H1 (cell line): ENCODE results near the gene ADO. TPM values are rescaled to one million over a fixed set of nuclear protein-coding genes. Genes with fewer than 3 reads are reported as not detected.

ENCODE experiments used
- EP300 ChIP-seq, 2 experiments: IDR thresholded peaks; 1 replicate in 1 of 2; 2 replicates in 1 of 2; pipeline ENCODE4 v1.6.1; 2011 to 2012; ENCODE audit warnings: low read depth in 2 of 2, low read length in 2 of 2, mild to moderate bottlenecking in 2 of 2, borderline replicate concordance in 1 of 2, inconsistent platforms in 1 of 2, moderate library complexity in 1 of 2
- RAD21 ChIP-seq, 2 experiments: IDR thresholded peaks in 1 of 2; conservative IDR thresholded peaks in 1 of 2; 2 replicates each; pipeline ENCODE4 v1.6.1; 2011; ENCODE audit warnings: low read depth in 2 of 2, low read length in 2 of 2, improper control_type of control experiment in 1 of 2, inconsistent platforms in 1 of 2, mild to moderate bottlenecking in 1 of 2, moderate library complexity in 1 of 2
- SIX5 ChIP-seq: IDR thresholded peaks from 2 replicates; pipeline ENCODE4 v1.6.1; 2011; ENCODE audit warnings: mild to moderate bottlenecking, low read depth, low read length
- TAF1 ChIP-seq: IDR thresholded peaks from 2 replicates; pipeline ENCODE4 v1.6.1; 2011; ENCODE audit warnings: mild to moderate bottlenecking, low read depth, low read length
- TBP ChIP-seq: IDR thresholded peaks from 2 replicates; pipeline ENCODE4 v1.6.1; 2011; ENCODE audit warnings: low read depth, low read length, improper control_type of control experiment
- TCF12 ChIP-seq: IDR thresholded peaks from 2 replicates; pipeline ENCODE4 v1.6.1; 2011; ENCODE audit warnings: low read depth, mild to moderate bottlenecking, low read length
- TEAD4 ChIP-seq: IDR thresholded peaks from 2 replicates; pipeline ENCODE4 v1.6.1; 2012; ENCODE audit warnings: low read depth, low read length, inconsistent platforms, mixed read lengths
- polyA plus RNA-seq, 7 experiments: library from polyadenylated mRNA; depleted of rRNA in 3 of 7; stranded (reverse) in 5 of 7; unstranded in 2 of 7; fragments of >200 nt in 5 of 7; fragments of 200-250 nt in 2 of 7; gene quantifications; 1 replicate in 5 of 7; 2 replicates in 1 of 7; 4 replicates in 1 of 7; pipeline versions ENCODE4 v1.2.1 to v1.2.3, GENCODE V29; 2011 to 2013; ENCODE audit warnings: missing spikeins in 2 of 7, mixed read lengths in 2 of 7
- total RNA-seq: library from RNA; stranded (reverse); fragmentation: NEBNext Ultra II Directional; extraction: Animal tissue kit (Norgen Biotek cat#: 25700); gene quantifications from 2 replicates; pipeline ENCODE4 v1.2.1, GENCODE V29; 2021
- TF ChIP-seq, protein P1 (sequence below): IDR thresholded peaks from 2 replicates; pipeline ENCODE4 v1.6.1; 2011; ENCODE audit warnings: low read depth, mild to moderate bottlenecking, low read length; ENCODE audit not compliant: insufficient read depth
- TF ChIP-seq, protein P2 (sequence below): fragments of 300-600 bp; sonication (generic); IDR thresholded peaks from 2 replicates; pipeline ENCODE4 v1.7.1; 2012; ENCODE audit warnings: low read length, moderate library complexity, mild to moderate bottlenecking, inconsistent platforms; ENCODE audit not compliant: insufficient replicate concordance

Gene ADO
- total and polyA plus RNA-seq, 2 of the 8 experiments (the other 6 are each of a cell fraction or from before 2014, with no cell fraction given): 18.7 to 27.9 TPM

DNA sequence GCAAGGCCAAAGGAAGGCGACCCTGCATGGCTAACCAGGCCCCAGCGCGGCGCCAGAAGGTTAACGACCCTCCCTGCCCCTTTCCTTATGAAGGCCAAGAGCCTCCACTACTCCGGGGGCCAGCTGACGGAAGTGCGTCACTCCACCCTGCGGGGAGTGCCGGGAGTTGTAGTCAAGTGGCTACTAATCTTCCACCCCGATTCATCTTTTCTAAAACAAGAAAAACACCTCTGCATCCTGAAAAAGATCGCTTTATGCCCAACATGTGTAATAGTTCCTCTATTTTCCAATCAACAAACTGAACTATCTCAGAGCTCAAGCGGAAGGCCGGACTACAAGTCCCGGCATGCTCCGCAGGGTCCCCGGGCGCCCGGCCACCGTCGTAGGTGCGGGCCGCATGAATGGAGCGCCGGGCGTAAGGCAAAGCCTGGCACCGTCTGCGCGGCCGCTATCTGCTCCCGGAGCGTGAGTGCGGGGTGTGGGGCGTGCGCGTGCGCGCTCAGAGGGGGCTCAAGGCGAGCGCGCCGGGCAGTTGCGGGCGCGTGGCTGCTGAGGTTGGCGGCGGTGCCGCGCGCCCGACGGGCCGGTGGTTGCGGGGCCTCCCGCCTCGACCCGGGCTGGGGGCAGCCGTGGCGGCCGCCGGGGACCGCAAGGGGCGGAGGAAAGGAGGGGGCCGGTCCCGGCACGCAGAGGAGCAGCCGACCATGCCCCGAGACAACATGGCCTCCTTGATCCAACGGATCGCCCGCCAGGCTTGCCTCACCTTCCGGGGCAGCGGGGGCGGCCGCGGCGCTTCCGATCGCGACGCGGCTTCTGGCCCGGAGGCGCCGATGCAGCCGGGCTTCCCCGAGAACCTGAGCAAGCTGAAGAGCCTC lies at the start of gene ADO (continued):
- TF ChIP-seq, protein P1, sequence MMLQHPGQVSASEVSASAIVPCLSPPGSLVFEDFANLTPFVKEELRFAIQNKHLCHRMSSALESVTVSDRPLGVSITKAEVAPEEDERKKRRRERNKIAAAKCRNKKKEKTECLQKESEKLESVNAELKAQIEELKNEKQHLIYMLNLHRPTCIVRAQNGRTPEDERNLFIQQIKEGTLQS: no peak
- TF ChIP-seq RAD21 (IDR thresholded peaks at IDR 0.05 in 1 of 2, conservative IDR thresholded peaks at IDR 0.05 in 1 of 2; ENCODE audit: low read depth in 2 of 2, low read length in 2 of 2) (no peak; a peak in 1 of 4 replicates), TEAD4 (no peak), SIX5 (peak; percentile 73), TBP (peak; percentile 74), TAF1 (peak; percentile 66), EP300 (IDR thresholded peaks at IDR 0.05; ENCODE audit: borderline replicate concordance in 1 of 2, low read depth in 2 of 2, low read length in 2 of 2) (no peak), TCF12 (no peak)
- TF ChIP-seq, protein P2, sequence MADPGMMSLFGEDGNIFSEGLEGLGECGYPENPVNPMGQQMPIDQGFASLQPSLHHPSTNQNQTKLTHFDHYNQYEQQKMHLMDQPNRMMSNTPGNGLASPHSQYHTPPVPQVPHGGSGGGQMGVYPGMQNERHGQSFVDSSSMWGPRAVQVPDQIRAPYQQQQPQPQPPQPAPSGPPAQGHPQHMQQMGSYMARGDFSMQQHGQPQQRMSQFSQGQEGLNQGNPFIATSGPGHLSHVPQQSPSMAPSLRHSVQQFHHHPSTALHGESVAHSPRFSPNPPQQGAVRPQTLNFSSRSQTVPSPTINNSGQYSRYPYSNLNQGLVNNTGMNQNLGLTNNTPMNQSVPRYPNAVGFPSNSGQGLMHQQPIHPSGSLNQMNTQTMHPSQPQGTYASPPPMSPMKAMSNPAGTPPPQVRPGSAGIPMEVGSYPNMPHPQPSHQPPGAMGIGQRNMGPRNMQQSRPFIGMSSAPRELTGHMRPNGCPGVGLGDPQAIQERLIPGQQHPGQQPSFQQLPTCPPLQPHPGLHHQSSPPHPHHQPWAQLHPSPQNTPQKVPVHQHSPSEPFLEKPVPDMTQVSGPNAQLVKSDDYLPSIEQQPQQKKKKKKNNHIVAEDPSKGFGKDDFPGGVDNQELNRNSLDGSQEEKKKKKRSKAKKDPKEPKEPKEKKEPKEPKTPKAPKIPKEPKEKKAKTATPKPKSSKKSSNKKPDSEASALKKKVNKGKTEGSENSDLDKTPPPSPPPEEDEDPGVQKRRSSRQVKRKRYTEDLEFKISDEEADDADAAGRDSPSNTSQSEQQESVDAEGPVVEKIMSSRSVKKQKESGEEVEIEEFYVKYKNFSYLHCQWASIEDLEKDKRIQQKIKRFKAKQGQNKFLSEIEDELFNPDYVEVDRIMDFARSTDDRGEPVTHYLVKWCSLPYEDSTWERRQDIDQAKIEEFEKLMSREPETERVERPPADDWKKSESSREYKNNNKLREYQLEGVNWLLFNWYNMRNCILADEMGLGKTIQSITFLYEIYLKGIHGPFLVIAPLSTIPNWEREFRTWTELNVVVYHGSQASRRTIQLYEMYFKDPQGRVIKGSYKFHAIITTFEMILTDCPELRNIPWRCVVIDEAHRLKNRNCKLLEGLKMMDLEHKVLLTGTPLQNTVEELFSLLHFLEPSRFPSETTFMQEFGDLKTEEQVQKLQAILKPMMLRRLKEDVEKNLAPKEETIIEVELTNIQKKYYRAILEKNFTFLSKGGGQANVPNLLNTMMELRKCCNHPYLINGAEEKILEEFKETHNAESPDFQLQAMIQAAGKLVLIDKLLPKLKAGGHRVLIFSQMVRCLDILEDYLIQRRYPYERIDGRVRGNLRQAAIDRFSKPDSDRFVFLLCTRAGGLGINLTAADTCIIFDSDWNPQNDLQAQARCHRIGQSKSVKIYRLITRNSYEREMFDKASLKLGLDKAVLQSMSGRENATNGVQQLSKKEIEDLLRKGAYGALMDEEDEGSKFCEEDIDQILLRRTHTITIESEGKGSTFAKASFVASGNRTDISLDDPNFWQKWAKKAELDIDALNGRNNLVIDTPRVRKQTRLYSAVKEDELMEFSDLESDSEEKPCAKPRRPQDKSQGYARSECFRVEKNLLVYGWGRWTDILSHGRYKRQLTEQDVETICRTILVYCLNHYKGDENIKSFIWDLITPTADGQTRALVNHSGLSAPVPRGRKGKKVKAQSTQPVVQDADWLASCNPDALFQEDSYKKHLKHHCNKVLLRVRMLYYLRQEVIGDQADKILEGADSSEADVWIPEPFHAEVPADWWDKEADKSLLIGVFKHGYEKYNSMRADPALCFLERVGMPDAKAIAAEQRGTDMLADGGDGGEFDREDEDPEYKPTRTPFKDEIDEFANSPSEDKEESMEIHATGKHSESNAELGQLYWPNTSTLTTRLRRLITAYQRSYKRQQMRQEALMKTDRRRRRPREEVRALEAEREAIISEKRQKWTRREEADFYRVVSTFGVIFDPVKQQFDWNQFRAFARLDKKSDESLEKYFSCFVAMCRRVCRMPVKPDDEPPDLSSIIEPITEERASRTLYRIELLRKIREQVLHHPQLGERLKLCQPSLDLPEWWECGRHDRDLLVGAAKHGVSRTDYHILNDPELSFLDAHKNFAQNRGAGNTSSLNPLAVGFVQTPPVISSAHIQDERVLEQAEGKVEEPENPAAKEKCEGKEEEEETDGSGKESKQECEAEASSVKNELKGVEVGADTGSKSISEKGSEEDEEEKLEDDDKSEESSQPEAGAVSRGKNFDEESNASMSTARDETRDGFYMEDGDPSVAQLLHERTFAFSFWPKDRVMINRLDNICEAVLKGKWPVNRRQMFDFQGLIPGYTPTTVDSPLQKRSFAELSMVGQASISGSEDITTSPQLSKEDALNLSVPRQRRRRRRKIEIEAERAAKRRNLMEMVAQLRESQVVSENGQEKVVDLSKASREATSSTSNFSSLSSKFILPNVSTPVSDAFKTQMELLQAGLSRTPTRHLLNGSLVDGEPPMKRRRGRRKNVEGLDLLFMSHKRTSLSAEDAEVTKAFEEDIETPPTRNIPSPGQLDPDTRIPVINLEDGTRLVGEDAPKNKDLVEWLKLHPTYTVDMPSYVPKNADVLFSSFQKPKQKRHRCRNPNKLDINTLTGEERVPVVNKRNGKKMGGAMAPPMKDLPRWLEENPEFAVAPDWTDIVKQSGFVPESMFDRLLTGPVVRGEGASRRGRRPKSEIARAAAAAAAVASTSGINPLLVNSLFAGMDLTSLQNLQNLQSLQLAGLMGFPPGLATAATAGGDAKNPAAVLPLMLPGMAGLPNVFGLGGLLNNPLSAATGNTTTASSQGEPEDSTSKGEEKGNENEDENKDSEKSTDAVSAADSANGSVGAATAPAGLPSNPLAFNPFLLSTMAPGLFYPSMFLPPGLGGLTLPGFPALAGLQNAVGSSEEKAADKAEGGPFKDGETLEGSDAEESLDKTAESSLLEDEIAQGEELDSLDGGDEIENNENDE: no peak
